GM23248 (cell line): ENCODE data around the gene PNMA6E. TPM values are rescaled to one million over a fixed set of nuclear protein-coding genes. Genes with fewer than 3 reads are reported as not detected.

Experiments used
- DNase-seq: peaks from one replicate; pipeline ENCODE4 v3.0.0-alpha.2; 2015
- H2AFZ ChIP-seq: fragments of 200-600 bp; sonication (generic); 2 replicates; pipeline ENCODE4 v1.6.1; 2016; ENCODE audit warnings: antibody characterized with exemption
- H3F3A ChIP-seq: fragments of 200-600 bp; sonication (generic); 2 replicates; pipeline ENCODE4 v1.6.1; 2016; ENCODE audit warnings: mild to moderate bottlenecking, antibody characterized with exemption, mixed run types; ENCODE audit not compliant: insufficient read depth
- H3K27ac ChIP-seq: fragments of 200-600 bp; sonication (generic); 2 replicates; pipeline ENCODE4 v1.5.1; 2016; ENCODE audit warnings: mild to moderate bottlenecking
- H3K27me3 ChIP-seq: fragments of 200-600 bp; sonication (generic); replicated peaks from 2 replicates; pipeline ENCODE4 v1.6.1; 2016; ENCODE audit warnings: mild to moderate bottlenecking; ENCODE audit not compliant: insufficient read depth
- H3K36me3 ChIP-seq: fragments of 200-600 bp; sonication (generic); 2 replicates; pipeline ENCODE4 v1.6.1; 2016; ENCODE audit warnings: low read depth, mild to moderate bottlenecking
- H3K4me1 ChIP-seq: fragments of 200-600 bp; sonication (generic); 2 replicates; pipeline ENCODE4 v1.6.1; 2016; ENCODE audit warnings: mild to moderate bottlenecking; ENCODE audit not compliant: insufficient read depth
- H3K4me2 ChIP-seq: fragments of 200-600 bp; sonication (generic); one replicate; pipeline ENCODE4 v1.6.1; 2016; ENCODE audit warnings: mild to moderate bottlenecking; ENCODE audit not compliant: unreplicated experiment
- H3K4me3 ChIP-seq: fragments of 200-600 bp; sonication (generic); 2 replicates; pipeline ENCODE4 v1.5.1; 2016; ENCODE audit warnings: mild to moderate bottlenecking
- H3K79me2 ChIP-seq: fragments of 200-600 bp; sonication (generic); 2 replicates; pipeline ENCODE4 v1.6.1; 2016; ENCODE audit warnings: mild to moderate bottlenecking; ENCODE audit not compliant: insufficient read depth
- H3K9ac ChIP-seq: fragments of 200-600 bp; sonication (generic); 2 replicates; pipeline ENCODE4 v1.6.1; 2016; ENCODE audit warnings: mild to moderate bottlenecking
- H3K9me2 ChIP-seq: fragments of 200-600 bp; sonication (generic); 2 replicates; pipeline ENCODE4 v1.6.1; 2016; ENCODE audit warnings: mixed run types, mild to moderate bottlenecking, moderate library complexity; ENCODE audit not compliant: insufficient read depth
- H3K9me3 ChIP-seq: fragments of 200-600 bp; sonication (generic); one replicate; pipeline ENCODE4 v1.6.1; 2017; ENCODE audit warnings: low read depth
- H4K20me1 ChIP-seq: fragments of 200-600 bp; sonication (generic); 2 replicates; pipeline ENCODE4 v1.6.0; 2016; ENCODE audit not compliant: insufficient read depth
- EZH2 ChIP-seq: fragments of 200-600 bp; sonication (generic); IDR thresholded peaks from 2 replicates; pipeline ENCODE4 v1.6.1; 2018; ENCODE audit warnings: antibody characterized with exemption, mild to moderate bottlenecking; ENCODE audit not compliant: insufficient read depth, poor library complexity, severe bottlenecking
- EZH2phosphoT487 ChIP-seq: fragments of 200-600 bp; sonication (generic); IDR thresholded peaks from 2 replicates; pipeline ENCODE4 v1.6.1; 2018; ENCODE audit warnings: antibody characterized with exemption, moderate library complexity, mild to moderate bottlenecking, low read depth; ENCODE audit not compliant: insufficient read depth
- WGBS, 2 experiments: methylation state at CpG; one replicate each; pipeline ENCODE4 v1.1.6; 2015 to 2017; ENCODE audit warnings: low lambda C conversion rate in 2 of 2, low coverage in 1 of 2; ENCODE audit errors: missing lambda C conversion rate in 2 of 2; 5-methylcytosine and 5-hydroxymethylcytosine counted together
- in situ Hi-C: fragments of 300-500 bp; cut with MboI; formaldehyde crosslinking; loops from 2 replicates; pipeline ENCODE4 v1.15.0; 2020
- polyA plus RNA-seq: library from polyadenylated mRNA; unstranded; fragments of >200 nt; fragmentation: Nextera tagmentation; extraction: Ambion mirVana; gene quantifications from 2 replicates; pipeline ENCODE4 v1.2.1, GENCODE V29; 2016
- total RNA-seq: library from RNA; depleted of rRNA; stranded (reverse); fragments of >200 nt; shearing (Covaris generic); gene quantifications from 2 replicates; pipeline ENCODE4 v1.2.3, GENCODE V29; 2014

PNMA6E gene
- total and polyA plus RNA-seq, 2 experiments from 2014 or later: not detected

GRCh38 chrX:153357877-153358276, 43.3 kb downstream of the PNMA6E start:
- Histone ChIP-seq H3K4me1 (no peaks in the 10 kb centered on the region), H3K9ac (no peak overlapping the region), H3K9me2 (no peaks in the 10 kb centered on the region), H3K27me3 (no peaks in the 10 kb centered on the region), H3K36me3 (no peaks in the 10 kb centered on the region), H3K79me2 (no peaks in the 10 kb centered on the region), H4K20me1 (no peaks in the 10 kb centered on the region), H2AFZ (no peak overlapping the region), H3K9me3 (no peaks in the 10 kb centered on the region), H3F3A (no peaks in the 10 kb centered on the region), H3K4me2 (no peak overlapping the region), H3K4me3 (no peak overlapping the region), H3K27ac (no peak overlapping the region)
- TF ChIP-seq EZH2: no peak
- TF ChIP-seq EZH2phosphoT487: no peak
- WGBS, 2 experiments: 62 to 71% methylated on average over 1 of the region's 1 CpG
- no peak for DNase-seq
- in situ Hi-C loops: no loop called here

- TF ChIP-seq EZH2: no peak
- no peak for TF ChIP-seq EZH2phosphoT487
- H4K20me1 ChIP-seq: no peaks in the 10 kb centered on the region
- no peaks in the 10 kb centered on the region for H3K4me1 ChIP-seq
- DNase-seq: no peak
- H3K9me2 ChIP-seq: no peaks in the 10 kb centered on the region
- no peaks in the 10 kb centered on the region for H3K27me3 ChIP-seq
- 64 to 68% methylated on average over 9 to 12 of the region's 12 CpGs for WGBS, 2 experiments
- no peaks in the 10 kb centered on the region for H3K36me3 ChIP-seq
- H3F3A ChIP-seq: no peaks in the 10 kb centered on the region
- H3K9me3 ChIP-seq: no peaks in the 10 kb centered on the region
- H3K4me2 ChIP-seq: no peak overlapping the region
- in situ Hi-C loops: no loop called here
- H3K27ac ChIP-seq: no peak overlapping the region
- H3K79me2 ChIP-seq: no peaks in the 10 kb centered on the region
- no peak overlapping the region for H2AFZ ChIP-seq
- no peak overlapping the region for H3K4me3 ChIP-seq
- H3K9ac ChIP-seq: no peak overlapping the region
Observed at GRCh38 chrX:153353416-153353815, 47.7 kb downstream of the PNMA6E start.

- Histone ChIP-seq H3K9me3 (no peaks in the 10 kb centered on the region), H3K4me1 (no peaks in the 10 kb centered on the region), H3K27ac (no peak overlapping the region), H3K27me3 (no peaks in the 10 kb centered on the region), H3K36me3 (no peaks in the 10 kb centered on the region), H2AFZ (no peak overlapping the region), H4K20me1 (no peaks in the 10 kb centered on the region), H3F3A (no peaks in the 10 kb centered on the region), H3K4me2 (no peak overlapping the region), H3K79me2 (no peaks in the 10 kb centered on the region), H3K9ac (no peak overlapping the region), H3K9me2 (no peaks in the 10 kb centered on the region), H3K4me3 (no peak overlapping the region)
- WGBS, 2 experiments: 60 to 88% methylated on average over 2 to 3 of the region's 3 CpGs
- no peak for TF ChIP-seq EZH2phosphoT487
- TF ChIP-seq EZH2: no peak
- DNase-seq: no peak
- in situ Hi-C loops: no loop called here
Observed at GRCh38 chrX:153352858-153353257, 48.3 kb downstream of the PNMA6E start.

- no peak for DNase-seq
- Histone ChIP-seq H3K4me2 (no peak overlapping the region), H3K9me3 (no peaks in the 10 kb centered on the region), H2AFZ (no peak overlapping the region), H3F3A (no peaks in the 10 kb centered on the region), H3K9ac (no peak overlapping the region), H3K27me3 (no peaks in the 10 kb centered on the region), H3K27ac (no peak overlapping the region), H3K4me3 (no peak overlapping the region), H4K20me1 (no peaks in the 10 kb centered on the region), H3K36me3 (no peaks in the 10 kb centered on the region), H3K9me2 (no peaks in the 10 kb centered on the region), H3K79me2 (no peaks in the 10 kb centered on the region), H3K4me1 (no peaks in the 10 kb centered on the region)
- in situ Hi-C loops: no loop called here
- TF ChIP-seq EZH2 (no peak), EZH2phosphoT487 (no peak)
- WGBS, 2 experiments: 77 to 81% methylated on average over 8 of the region's 8 CpGs
Observed at GRCh38 chrX:153351981-153352380, 49.2 kb downstream of the PNMA6E start.

GRCh38 chrX:153349952-153350351, 51.2 kb downstream of the PNMA6E start:
- H2AFZ ChIP-seq: no peak overlapping the region
- no peaks in the 10 kb centered on the region for H3K9me2 ChIP-seq
- no peak overlapping the region for H3K4me2 ChIP-seq
- in situ Hi-C loops: no loop called here
- TF ChIP-seq EZH2phosphoT487: no peak
- no peak for TF ChIP-seq EZH2
- no peaks in the 10 kb centered on the region for H3K79me2 ChIP-seq
- H3K9me3 ChIP-seq: no peaks in the 10 kb centered on the region
- H3F3A ChIP-seq: no peaks in the 10 kb centered on the region
- H3K36me3 ChIP-seq: no peaks in the 10 kb centered on the region
- no peak for DNase-seq
- 94 to 100% methylated on average over 2 to 4 of the region's 5 CpGs for WGBS, 2 experiments
- no peak overlapping the region for H3K9ac ChIP-seq
- H4K20me1 ChIP-seq: no peaks in the 10 kb centered on the region
- H3K27me3 ChIP-seq: no peaks in the 10 kb centered on the region
- no peak overlapping the region for H3K27ac ChIP-seq
- no peaks in the 10 kb centered on the region for H3K4me1 ChIP-seq
- H3K4me3 ChIP-seq: no peak overlapping the region
